Neural cell (in vitro differentiated cells): ENCODE data around the gene CAPNS1. TPM values are rescaled to one million over a fixed set of nuclear protein-coding genes. Genes with fewer than 3 reads are reported as not detected.

Experiments
- H2AFZ ChIP-seq: fragments of 200-600, 300-800 bp; sonication (generic), shearing (Covaris generic); 2 replicates; pipeline ENCODE4 v1.6.0; 2014; ENCODE audit warnings: low read depth, mild to moderate bottlenecking, antibody characterized with exemption, low read length, moderate library complexity
- H3F3A ChIP-seq: fragments of 200-600 bp; shearing (Covaris generic); 2 replicates; pipeline ENCODE4 v1.6.1; 2016; ENCODE audit warnings: mild to moderate bottlenecking, moderate library complexity, mixed read lengths, antibody characterized with exemption, low read length; ENCODE audit not compliant: insufficient read depth, poor library complexity, severe bottlenecking
- H3K27ac ChIP-seq: fragments of 200-600, 300-800 bp; sonication (generic), shearing (Covaris generic); 2 replicates; pipeline ENCODE4 v1.5.1; 2014; ENCODE audit warnings: mild to moderate bottlenecking, low read length, moderate library complexity
- H3K27me3 ChIP-seq: fragments of 300-800, 200-600 bp; sonication (generic), shearing (Covaris generic); 2 replicates; pipeline ENCODE4 v1.6.0; 2014; ENCODE audit warnings: mild to moderate bottlenecking, low read depth, low read length, moderate library complexity; ENCODE audit not compliant: insufficient read depth
- H3K36me3 ChIP-seq: fragments of 300-800, 200-600 bp; sonication (generic), shearing (Covaris generic); 2 replicates; pipeline ENCODE4 v1.5.1; 2014; ENCODE audit warnings: mild to moderate bottlenecking, antibody characterized with exemption, low read length, moderate library complexity; ENCODE audit not compliant: insufficient read depth
- H3K4me2 ChIP-seq: fragments of 300-800, 200-600 bp; sonication (generic), shearing (Covaris generic); 2 replicates; pipeline ENCODE4 v1.6.0; 2014; ENCODE audit warnings: mild to moderate bottlenecking, low read length
- H3K4me3 ChIP-seq: fragments of 300-800, 200-600 bp; sonication (generic), shearing (Covaris generic); 2 replicates; pipeline ENCODE4 v1.5.1; 2014; ENCODE audit warnings: mild to moderate bottlenecking, low read length, moderate library complexity
- H3K79me2 ChIP-seq: fragments of 200-600 bp; shearing (Covaris generic); replicated peaks from 2 replicates; pipeline ENCODE4 v1.6.0; 2014; ENCODE audit warnings: mild to moderate bottlenecking, low read length, moderate library complexity; ENCODE audit not compliant: insufficient read depth
- H3K9ac ChIP-seq: fragments of 300-800, 200-600 bp; sonication (generic), shearing (Covaris generic); 2 replicates; pipeline ENCODE4 v1.6.1; 2016; ENCODE audit warnings: mild to moderate bottlenecking, low read length, mixed read lengths
- H3K9me2 ChIP-seq: fragments of 200-600 bp; shearing (Covaris generic); 2 replicates; pipeline ENCODE4 v1.6.1; 2016; ENCODE audit warnings: mild to moderate bottlenecking, low read length, mixed read lengths; ENCODE audit not compliant: insufficient read depth
- H3K9me3 ChIP-seq: fragments of 200-600, 300-800 bp; sonication (generic), shearing (Covaris generic); 2 replicates; pipeline ENCODE4 v1.6.1; 2016; ENCODE audit warnings: mild to moderate bottlenecking, mixed run types, low read length, moderate library complexity, mixed read lengths
- H4K20me1 ChIP-seq: fragments of 200-600 bp; shearing (Covaris generic); 2 replicates; pipeline ENCODE4 v1.6.1; 2016; ENCODE audit warnings: mild to moderate bottlenecking, mixed run types; ENCODE audit not compliant: insufficient read depth
- CTCF ChIP-seq: fragments of 450-650 bp; IDR thresholded peaks from 2 replicates; pipeline ENCODE4 v1.5.1; 2014; ENCODE audit warnings: antibody characterized with exemption, mild to moderate bottlenecking, moderate library complexity; ENCODE audit not compliant: poor library complexity, severe bottlenecking
- EP300 ChIP-seq: fragments of 450-650 bp; conservative IDR thresholded peaks from 2 replicates; pipeline ENCODE4 v1.6.1; 2014; ENCODE audit warnings: antibody characterized with exemption, mild to moderate bottlenecking, moderate library complexity; ENCODE audit not compliant: poor library complexity, severe bottlenecking
- EZH2 ChIP-seq: fragments of 200-600, 300-800 bp; shearing (Covaris generic), sonication (generic); IDR thresholded peaks from 2 replicates; pipeline ENCODE4 v1.6.1; 2014; ENCODE audit warnings: antibody characterized with exemption, low read length, borderline replicate concordance, mild to moderate bottlenecking; ENCODE audit not compliant: insufficient read depth, poor library complexity, severe bottlenecking
- MXI1 ChIP-seq: fragments of 450-650 bp; conservative IDR thresholded peaks from 2 replicates; pipeline ENCODE4 v1.6.1; 2014; ENCODE audit warnings: antibody characterized with exemption, mild to moderate bottlenecking; ENCODE audit not compliant: poor library complexity, severe bottlenecking
- POLR2AphosphoS5 ChIP-seq: IDR thresholded peaks from 2 replicates; pipeline ENCODE4 v1.6.1; 2012
- RAD21 ChIP-seq: fragments of 450-650 bp; conservative IDR thresholded peaks from 2 replicates; pipeline ENCODE4 v1.6.1; 2014; ENCODE audit warnings: antibody characterized with exemption, mild to moderate bottlenecking, moderate library complexity
- SMC3 ChIP-seq: fragments of 450-650 bp; conservative IDR thresholded peaks from 2 replicates; pipeline ENCODE4 v1.6.1; 2014; ENCODE audit warnings: antibody characterized with exemption, mild to moderate bottlenecking, moderate library complexity; ENCODE audit not compliant: poor library complexity
- TAF1 ChIP-seq: IDR thresholded peaks from 2 replicates; pipeline ENCODE4 v1.6.1; 2012; ENCODE audit warnings: low read depth
- polyA plus RNA-seq: library from polyadenylated mRNA; depleted of rRNA; stranded (reverse); fragments of >200 nt; gene quantifications from 2 replicates; pipeline ENCODE4 v1.2.3, GENCODE V29; 2014
- TF ChIP-seq, protein P1 (sequence below): IDR thresholded peaks from 2 replicates; pipeline ENCODE4 v1.6.1; 2012; ENCODE audit warnings: borderline replicate concordance

Gene CAPNS1
- polyA plus RNA-seq, 1 donor from 2014 or later, result 67.3 TPM

GRCh38 chr19:36149673-36150406, 10.0 kb downstream of the CAPNS1 start:
- H3K36me3 ChIP-seq, result peaks cover 9% of the 10 kb centered on the region
- no peak overlapping the region for H3K27ac ChIP-seq
- TF ChIP-seq EP300 (no peak), MXI1 (no peak), EZH2 (no peak), RAD21 (no peak), SMC3 (no peak), TAF1 (no peak), CTCF (no peak), POLR2AphosphoS5 (no peak)
- TF ChIP-seq, protein P1, sequence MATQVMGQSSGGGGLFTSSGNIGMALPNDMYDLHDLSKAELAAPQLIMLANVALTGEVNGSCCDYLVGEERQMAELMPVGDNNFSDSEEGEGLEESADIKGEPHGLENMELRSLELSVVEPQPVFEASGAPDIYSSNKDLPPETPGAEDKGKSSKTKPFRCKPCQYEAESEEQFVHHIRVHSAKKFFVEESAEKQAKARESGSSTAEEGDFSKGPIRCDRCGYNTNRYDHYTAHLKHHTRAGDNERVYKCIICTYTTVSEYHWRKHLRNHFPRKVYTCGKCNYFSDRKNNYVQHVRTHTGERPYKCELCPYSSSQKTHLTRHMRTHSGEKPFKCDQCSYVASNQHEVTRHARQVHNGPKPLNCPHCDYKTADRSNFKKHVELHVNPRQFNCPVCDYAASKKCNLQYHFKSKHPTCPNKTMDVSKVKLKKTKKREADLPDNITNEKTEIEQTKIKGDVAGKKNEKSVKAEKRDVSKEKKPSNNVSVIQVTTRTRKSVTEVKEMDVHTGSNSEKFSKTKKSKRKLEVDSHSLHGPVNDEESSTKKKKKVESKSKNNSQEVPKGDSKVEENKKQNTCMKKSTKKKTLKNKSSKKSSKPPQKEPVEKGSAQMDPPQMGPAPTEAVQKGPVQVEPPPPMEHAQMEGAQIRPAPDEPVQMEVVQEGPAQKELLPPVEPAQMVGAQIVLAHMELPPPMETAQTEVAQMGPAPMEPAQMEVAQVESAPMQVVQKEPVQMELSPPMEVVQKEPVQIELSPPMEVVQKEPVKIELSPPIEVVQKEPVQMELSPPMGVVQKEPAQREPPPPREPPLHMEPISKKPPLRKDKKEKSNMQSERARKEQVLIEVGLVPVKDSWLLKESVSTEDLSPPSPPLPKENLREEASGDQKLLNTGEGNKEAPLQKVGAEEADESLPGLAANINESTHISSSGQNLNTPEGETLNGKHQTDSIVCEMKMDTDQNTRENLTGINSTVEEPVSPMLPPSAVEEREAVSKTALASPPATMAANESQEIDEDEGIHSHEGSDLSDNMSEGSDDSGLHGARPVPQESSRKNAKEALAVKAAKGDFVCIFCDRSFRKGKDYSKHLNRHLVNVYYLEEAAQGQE, result no peak
- H3K9ac ChIP-seq, result no peak overlapping the region
- no peak overlapping the region for H2AFZ ChIP-seq
- no peak overlapping the region for H3K4me3 ChIP-seq
- no peaks in the 10 kb centered on the region for H3K9me3 ChIP-seq
- H3K27me3 ChIP-seq, result no peaks in the 10 kb centered on the region
- no peaks in the 10 kb centered on the region for H3K79me2 ChIP-seq
- H3F3A ChIP-seq, result no peaks in the 10 kb centered on the region
- H3K9me2 ChIP-seq, result no peaks in the 10 kb centered on the region
- no peaks in the 10 kb centered on the region for H4K20me1 ChIP-seq
- H3K4me2 ChIP-seq, result no peak overlapping the region

GRCh38 chr19:36150586-36150985, 10.7 kb downstream of the CAPNS1 start:
- no peaks in the 10 kb centered on the region for H3K9me3 ChIP-seq
- no peak for TF ChIP-seq EZH2
- TF ChIP-seq, protein P1, result no peak
- no peak for TF ChIP-seq TAF1
- no peak for TF ChIP-seq EP300
- TF ChIP-seq POLR2AphosphoS5, result no peak
- no peak for TF ChIP-seq SMC3
- TF ChIP-seq RAD21, result no peak
- TF ChIP-seq MXI1, result no peak
- no peak for TF ChIP-seq CTCF
- peaks cover 6% of the 10 kb centered on the region for H3K36me3 ChIP-seq
- H3K27me3 ChIP-seq, result no peaks in the 10 kb centered on the region
- H2AFZ ChIP-seq, result no peak overlapping the region
- H3K79me2 ChIP-seq, result no peaks in the 10 kb centered on the region
- no peaks in the 10 kb centered on the region for H4K20me1 ChIP-seq
- H3K4me2 ChIP-seq, result no peak overlapping the region
- H3F3A ChIP-seq, result no peaks in the 10 kb centered on the region
- H3K9me2 ChIP-seq, result no peaks in the 10 kb centered on the region
- H3K4me3 ChIP-seq, result no peak overlapping the region
- H3K27ac ChIP-seq, result no peak overlapping the region
- H3K9ac ChIP-seq, result no peak overlapping the region
